ENCODE data around the gene KCNMB4.
"Not testable (repeated sequence)": the region's sequence is repeated elsewhere in the genome, so short reads cannot be mapped to it uniquely, and the experiment has no call there.

KCNMB4 gene

DNA sequence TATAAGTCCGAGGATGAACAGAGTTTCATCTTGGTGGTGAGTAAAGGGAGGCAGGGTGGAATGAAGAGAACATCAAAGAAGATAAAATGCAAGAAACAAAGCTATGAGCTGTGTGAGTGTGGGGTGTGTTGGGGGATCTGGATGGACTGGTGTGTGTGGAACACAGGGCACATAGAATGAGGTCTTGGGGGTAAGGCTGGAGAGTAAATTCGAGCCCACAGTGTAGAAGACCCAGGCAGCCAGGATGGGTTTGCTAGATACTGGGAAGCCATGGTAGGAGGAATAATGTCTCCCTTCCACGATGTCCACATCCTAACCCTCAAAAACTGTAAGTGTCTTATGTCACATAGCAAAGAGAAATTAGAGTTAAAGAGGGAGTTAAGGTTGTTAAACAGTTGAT is 6.8 kb downstream of the KCNMB4 start:
- no peak for DNase-seq (ENCODE audit: low read depth in 2 of 2)

DNA sequence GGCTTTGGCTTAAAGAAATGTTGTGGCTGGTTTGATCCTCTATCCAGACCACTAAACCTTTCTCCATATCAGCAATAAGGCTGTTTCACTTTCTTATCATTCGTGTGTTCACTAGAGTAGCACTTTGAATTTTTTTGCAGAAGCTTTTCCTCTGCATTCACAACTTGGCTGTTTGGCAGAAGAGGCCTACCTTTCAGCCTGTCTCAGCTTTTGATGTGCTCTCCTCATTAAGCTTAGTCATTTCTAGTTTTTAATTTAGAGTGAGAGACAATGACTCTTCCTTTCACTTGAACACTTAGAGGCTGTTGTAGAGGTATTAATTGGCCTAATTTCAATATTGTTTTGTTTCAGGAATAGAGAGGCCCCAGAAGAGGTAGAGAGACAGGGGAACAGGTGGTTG is 13.8 kb downstream of the KCNMB4 start:
- no peak for DNase-seq (ENCODE audit: low read depth in 2 of 2)

DNA sequence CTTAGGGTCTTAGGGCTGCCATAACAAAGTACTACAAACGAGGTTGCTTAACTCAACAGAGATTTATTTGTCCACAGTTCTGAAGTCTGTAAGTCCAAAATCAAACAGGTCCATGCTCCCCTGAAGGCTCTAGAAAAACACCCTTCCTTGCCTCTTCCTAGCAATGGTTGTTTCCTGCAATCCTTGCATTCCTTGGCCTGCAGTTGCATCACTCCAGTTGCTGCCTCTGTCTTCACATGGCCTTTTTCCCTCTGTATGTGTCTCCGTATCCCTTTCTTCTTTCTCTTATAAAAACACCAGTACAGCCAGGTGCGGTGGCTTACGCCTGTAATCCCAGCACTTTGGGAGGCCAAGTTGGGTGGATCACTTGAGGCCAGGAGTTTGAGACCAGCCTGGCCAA is 17.4 kb downstream of the KCNMB4 start:
- no peak for DNase-seq (ENCODE audit: low read depth in 2 of 2)

DNA sequence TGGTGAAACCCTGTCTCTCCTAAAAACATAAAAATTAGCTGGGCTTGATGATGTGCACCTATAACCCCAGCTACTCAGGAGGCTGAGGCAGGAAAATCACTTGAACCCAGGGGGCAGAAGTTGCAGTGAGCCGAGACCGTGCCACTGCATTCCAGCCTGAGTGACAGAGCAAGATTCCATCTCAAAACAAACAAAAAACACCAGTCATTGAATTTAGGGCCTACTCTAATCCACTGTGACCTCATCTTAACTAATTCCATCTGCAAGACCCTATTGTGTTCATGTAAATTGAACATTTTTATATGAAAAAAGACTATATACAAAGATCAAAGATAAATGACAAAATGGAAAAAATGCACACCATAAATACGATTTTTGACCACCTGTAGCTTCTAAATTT is 17.8 kb downstream of the KCNMB4 start:
- DNase-seq (ENCODE audit: low read depth in 2 of 2): no peak

DNA sequence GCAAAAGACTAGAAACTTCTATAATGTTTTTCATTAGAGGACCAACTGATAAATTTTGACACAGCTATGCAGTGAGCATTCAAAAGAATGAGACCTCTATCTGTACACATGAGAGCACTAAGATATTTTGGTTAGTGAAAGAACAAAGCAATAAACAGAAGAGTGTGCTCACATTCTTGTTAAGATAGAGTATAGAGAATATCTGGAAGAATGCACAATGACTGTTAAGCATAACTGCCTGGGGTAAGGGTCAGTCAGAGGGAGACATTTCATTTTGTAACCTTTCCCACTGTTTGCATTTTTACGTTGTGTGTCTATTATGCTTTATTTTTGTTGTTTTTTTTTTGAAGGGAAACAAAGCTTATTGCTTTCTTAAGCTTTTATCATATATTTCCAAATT is 20.7 kb downstream of the KCNMB4 start:
- DNase-seq (ENCODE audit: low read depth in 2 of 2): no peak

DNA sequence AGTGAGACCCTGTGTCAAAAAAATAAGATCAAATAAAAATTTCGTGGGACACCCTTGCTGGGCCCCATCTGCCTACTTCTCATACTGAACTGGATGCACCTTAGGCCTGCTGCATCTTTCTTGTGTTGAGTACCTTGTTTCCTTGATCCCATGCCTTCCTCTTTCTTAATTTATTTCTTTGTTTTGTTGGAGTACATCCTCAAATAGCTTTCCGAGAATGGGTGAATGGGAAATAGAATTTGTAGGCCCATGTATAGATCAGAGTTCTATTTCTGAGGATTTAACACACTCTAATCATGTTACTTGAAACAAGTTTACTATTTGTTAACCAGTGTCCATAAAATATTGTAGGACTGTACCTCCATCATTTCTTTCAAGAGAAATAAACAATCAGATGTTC is 23.6 kb downstream of the KCNMB4 start:
- no peak for DNase-seq (ENCODE audit: low read depth in 2 of 2)

DNA sequence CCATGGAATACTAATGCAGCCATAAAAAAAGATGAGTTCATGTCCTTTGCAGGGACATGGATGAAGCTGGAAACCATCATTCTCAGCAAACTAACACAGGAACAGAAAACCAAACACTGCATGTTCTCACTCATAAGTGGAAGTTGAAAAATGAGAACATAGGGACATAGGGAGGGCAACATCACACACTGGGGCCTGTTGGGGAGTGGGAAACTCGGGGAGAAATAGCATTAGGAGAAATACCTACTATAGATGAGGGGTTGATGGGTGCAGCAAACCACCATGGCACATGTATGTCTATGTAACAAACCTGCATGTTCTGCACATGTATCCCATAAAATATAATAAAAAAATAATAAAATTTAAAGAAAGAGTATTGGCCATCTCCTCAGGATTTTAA is 26.5 kb downstream of the KCNMB4 start:
- DNase-seq (ENCODE audit: low read depth in 2 of 2): not testable (repeated sequence)

DNA sequence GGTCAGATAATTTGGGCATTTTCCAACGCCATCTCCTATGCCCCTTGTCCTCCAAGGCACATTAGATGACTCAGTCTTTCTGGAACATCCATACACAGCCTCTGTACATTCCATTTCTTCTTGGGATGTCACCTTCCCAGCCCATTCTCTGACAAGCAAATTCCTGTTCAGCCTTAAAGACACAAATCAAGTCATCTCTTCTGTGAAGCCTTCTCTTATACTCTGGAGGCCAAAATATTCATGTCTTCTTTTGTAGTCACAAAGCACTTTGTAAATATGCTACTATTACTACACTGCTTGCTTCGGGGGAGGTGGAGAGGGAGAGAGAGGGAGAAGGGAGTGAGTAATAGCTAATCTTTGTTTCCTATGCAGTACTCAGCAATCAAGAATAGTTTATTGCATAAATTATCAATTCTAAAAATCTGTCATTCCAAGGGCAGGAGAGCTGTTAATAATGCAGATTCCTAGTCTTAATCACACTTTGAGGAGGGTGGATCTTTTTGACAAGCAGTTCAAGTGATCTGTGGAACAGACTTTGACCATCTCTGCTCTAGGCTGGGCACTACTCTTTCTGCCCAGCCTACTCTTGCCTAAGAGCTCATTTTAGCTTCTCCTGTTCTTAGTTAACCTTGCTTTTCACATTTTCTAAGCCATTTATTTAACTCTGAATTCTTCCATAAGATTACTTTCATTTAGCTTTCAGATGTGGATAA is 27.9 kb downstream of the KCNMB4 start:
- DNase-seq (ENCODE audit: low read depth in 2 of 2): no peak

DNA sequence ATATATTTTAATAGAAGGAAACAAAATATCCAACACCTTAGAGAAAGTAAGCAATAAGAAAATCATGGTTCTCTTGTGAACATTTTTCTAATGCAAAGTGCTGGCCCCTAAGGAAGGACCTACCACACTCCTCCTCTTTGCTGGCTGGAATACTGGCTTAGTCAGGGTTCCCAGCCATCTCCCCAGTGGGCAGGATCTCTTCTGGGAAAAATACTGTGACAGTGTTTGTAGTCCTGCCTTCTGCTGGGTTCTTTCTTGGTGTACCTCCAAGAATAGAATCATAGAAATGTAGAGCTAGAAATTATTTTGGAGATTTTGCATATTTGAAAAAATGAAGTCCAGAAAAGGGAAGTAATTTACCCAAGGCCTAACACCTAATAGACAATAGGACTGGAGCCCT is 31.9 kb downstream of the KCNMB4 start:
- DNase-seq (ENCODE audit: low read depth in 2 of 2): no peak

DNA sequence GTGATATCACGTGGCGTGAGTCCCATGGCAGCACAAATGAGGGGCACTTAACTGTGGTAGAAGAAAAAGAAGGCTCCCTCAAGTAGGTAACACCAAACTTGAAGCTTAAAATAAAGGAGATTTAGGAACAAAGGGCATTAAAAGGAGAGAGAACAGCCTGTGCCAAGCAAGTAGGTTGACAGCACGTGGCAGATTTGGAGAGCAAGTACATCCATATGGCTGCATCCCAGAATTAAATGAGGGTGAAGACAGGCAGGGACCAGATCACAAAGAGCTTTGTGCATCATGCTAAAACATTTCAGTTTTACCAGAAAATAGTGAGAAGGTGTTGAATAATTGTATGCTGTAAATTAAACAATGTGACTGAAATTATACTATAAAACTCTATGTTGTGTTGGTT is 32.8 kb downstream of the KCNMB4 start:
- no peak for DNase-seq (ENCODE audit: low read depth in 2 of 2)

DNA sequence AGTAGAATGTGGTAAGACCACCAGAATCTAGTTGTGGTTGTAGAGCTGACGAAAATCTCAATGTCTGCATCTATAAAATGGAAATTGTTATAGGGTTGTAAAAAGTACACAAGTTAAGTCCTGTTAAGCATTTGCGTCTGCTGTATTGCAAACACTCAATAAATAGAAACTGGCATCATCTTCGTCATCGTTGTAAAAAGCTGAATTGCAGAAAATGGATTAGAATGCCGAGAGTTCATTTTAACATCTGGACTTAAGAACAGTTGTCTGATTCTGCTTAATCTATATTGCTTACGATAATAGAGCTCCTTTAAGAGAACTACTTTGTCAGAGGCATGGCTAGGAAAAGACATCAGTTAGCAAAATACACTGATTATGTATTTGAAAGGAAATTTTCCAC is 33.2 kb downstream of the KCNMB4 start:
- DNase-seq (ENCODE audit: low read depth in 2 of 2): no peak

DNA sequence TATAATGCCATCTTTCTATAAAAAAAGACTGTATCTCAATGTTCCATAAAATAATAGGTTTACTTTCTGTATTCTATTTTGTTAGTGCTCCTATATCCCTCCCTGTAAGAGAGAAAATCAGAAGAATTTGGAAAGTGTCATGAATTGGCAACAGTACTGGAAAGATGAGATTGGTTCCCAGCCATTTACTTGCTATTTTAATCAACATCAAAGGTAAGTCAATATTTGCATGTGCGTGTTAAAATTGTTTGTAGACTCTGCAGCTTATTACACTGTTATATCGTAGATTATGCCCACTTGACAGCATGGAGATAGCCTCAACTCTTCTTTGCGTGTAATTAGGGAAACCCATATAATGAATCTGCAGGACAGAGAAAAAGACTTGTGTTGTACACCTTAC is 34.0 kb downstream of the KCNMB4 start:
- DNase-seq (ENCODE audit: low read depth in 2 of 2): no peak

DNA sequence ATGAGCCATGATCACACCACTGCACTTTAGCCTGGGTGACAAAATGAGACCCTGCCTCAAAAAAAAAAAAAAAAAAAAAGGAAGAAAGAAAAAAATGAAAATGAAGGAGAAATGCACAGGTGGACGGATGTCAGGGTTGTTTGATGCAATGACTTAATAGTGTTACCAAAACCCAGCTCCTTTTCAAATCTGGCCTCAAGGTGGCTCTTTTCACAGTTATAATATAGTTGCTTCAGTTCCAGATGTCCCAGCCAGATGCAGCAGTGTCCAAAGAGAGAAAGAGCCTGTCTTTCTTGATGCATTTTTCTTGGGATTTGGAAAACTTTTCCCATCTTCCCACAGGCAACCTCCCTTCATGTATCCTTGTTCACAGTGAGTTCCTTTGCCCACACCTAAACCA is 36.5 kb downstream of the KCNMB4 start:
- no peak for DNase-seq (ENCODE audit: low read depth in 2 of 2)

DNA sequence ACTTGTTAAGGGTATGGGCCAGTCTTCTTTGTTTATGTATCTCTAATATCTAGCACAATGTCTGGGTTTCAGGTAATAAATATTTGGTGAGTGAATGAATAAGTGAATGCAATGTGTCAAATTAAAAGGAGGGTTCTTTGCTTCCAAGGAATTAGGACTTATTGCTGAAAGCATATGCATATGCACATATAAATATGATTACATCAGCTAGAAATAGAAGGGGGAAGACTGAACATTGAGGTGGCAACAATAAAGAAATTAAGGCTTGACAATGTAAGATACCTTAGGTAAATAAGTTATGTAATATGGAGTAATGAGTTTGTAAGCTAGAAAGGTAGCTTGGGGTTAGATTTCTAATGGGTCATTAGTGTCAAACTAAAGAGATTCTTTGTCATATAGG is 37.7 kb downstream of the KCNMB4 start:
- no peak for DNase-seq (ENCODE audit: low read depth in 2 of 2)

DNA sequence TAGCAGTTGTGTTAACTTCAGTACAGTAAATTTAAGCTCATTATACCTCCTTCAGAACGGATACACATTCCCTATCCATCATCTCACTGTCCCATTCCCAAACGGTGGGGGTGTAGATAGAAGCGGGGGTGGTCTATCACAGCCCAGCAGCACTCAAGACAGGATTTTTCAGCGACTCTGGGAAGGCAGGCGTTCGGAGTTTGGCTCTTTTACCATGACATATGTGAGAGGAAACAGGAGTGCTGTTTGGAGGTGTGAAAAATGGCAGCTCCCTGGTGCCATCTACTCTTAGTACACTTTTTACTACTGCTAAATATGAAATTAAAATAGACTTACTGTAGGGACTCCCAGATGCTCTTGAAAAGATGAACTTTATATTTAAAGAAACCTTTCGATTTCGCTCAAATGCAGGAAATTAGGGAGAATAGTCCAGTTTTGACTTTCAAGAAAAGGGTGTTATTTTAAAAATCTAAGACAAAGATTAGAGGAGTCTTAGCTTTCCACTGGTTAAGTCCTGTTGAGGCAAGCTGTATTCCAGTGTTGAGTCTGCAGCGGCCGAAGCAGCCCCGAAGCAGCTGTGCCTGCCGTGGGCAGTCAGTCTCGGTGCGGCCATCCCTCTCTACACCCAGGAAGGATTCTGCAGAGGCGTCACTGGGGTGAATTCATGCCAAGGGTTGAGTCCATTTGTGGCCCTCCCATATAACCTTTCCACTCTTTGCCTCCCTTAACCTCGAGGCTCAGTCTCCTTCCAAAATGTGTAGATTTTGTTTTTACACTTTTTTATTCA is 42.1 kb downstream of the KCNMB4 start:
- no peak for DNase-seq (ENCODE audit: low read depth in 2 of 2)

DNA sequence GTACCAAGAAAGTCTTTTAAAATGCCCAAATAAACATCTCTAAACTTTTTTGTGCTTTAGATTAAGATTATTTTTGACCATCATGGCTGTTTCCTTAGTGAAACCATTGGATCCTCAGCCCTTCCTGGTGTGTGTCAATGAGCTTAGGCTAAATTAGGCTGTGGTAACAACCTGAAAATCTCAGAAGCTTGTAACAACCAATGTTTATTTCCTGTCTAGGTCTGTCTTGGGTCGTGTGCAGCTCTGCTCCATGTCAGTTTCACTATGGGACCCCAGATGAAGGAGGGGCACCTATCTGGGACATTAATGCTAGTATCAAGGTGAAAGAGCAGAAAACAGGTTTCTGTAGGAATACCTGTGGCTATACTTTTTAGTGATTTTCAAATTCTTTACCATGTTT is 49.9 kb downstream of the KCNMB4 start:
- no peak for DNase-seq (ENCODE audit: low read depth in 2 of 2)

DNA sequence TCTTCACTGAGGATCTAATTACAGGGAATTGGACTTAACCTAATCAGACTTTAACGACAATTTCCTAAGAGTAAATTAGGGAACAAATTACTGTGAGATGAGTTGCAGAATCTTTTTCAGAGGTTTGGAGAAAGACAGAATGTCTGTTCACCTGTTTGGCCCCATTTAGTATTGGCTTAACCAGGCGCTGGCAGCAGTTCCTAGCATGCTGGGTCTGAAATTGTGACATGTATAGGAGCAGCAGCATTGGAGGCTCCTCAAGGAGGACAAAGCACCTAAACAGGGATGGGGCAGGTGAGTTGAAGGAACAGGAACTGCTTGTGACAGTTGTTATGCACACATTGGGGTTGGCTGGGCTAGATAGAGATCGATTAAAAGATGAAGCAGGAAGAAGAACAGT is 51.0 kb downstream of the KCNMB4 start:
- no peak for DNase-seq (ENCODE audit: low read depth in 2 of 2)

DNA sequence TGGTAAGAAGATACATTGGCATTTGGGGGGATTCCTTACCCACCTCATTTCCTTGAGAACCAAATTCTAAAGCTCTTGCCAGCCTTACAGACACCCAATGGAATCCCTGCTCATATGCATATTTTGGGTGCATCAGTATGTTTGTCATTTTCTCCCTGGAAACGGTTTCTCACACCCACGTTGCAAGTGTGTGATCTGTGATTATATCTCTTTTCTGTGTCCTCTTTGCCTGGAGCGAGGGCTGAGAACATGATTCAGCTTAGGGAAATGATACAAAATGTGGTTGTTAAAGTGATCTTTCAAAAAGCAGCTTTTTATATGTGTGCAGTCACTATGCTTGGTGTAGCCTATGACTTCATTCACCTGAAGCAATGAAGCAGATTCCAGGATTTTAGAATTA is 52.0 kb downstream of the KCNMB4 start:
- no peak for DNase-seq (ENCODE audit: low read depth in 2 of 2)

DNA sequence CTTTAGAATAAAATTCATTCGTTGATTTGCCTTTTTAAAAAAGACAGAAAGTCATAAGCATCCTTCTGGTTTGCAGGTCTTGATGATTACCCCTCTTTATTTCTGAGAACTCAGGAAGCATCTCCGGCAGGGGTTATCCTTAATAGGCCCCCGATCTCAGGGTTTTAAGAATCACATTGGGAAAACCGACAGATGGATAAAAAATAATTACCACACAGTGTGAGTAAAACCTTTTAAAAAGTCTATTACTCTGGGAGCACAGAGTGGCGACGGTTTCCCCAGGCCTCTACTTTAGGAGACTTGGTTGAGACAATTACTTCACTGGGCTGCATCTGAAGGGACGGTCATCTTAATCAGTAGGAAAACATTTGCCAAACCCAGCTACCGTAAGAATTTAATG is 56.5 kb downstream of the KCNMB4 start:
- DNase-seq (ENCODE audit: low read depth in 2 of 2): no peak

DNA sequence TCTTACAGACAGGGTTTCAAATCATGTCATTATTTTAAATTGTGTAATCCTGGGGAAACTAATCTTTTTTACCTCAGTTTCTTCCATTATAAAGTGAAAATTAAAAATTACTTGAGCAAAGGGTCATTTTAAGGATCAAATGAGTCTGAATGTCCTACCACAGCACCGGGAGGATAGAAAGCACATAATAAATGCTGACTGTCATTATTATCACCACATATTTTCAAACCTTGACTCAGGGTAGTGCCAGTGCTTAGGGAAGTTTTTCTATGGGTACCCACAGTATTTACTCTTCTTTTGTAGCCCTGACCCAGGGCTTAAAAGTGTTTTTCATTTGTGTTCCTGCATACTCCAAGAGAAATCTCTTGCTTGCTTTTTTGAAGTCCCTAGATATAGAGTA is 60.5 kb downstream of the KCNMB4 start:
- DNase-seq (ENCODE audit: low read depth in 2 of 2): no peak

DNA sequence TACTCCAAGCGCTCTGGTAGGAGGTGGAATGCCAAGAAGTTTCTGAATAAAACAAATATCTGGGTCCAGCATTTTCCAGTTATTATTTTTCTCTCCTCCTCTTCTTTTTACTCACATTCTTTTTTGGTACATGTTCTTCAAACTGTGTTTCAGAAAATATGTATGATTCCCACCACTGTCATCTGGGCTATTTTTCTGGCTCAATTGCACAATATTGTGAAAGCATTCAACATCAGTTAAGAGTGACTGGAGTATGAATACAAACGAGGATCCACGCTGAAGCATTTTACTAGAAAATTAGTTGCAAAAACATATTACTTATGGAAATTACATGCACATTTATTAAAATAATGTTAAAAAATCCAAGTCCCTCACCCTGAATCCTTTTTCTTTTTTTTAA is 61.5 kb downstream of the KCNMB4 start:
- no peak for DNase-seq (ENCODE audit: low read depth in 2 of 2)

DNA sequence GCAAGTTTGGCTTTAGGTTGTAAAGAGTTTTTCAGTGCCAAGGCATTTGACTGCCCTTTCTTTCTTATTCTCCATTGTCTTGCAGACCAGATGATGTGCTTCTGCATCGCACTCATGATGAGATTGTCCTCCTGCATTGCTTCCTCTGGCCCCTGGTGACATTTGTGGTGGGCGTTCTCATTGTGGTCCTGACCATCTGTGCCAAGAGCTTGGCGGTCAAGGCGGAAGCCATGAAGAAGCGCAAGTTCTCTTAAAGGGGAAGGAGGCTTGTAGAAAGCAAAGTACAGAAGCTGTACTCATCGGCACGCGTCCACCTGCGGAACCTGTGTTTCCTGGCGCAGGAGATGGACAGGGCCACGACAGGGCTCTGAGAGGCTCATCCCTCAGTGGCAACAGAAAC is 64.3 kb downstream of the KCNMB4 start:
- no peak for DNase-seq (ENCODE audit: low read depth in 2 of 2)

DNA sequence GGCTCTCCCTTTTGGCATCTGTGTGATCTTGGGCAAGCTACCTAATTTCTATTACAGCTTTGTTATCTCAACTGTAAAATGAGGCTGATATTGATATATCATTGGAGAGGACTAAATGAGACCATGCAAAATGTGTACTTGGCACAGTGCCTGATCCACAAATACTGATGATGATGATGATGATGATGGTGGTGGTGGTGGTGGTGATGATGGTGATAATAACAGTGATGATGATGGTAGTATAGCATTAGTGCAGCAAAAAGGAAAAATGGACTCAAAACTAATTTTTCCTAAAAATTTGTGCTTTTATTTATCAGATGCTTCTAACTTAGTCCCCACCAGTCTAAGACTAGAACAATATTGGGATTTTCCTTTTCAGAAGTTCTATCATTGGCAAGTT is 70.7 kb downstream of the KCNMB4 start:
- no peak for DNase-seq (ENCODE audit: low read depth in 2 of 2)

Data from stimulated activated CD8-positive, alpha-beta memory T cell treated with anti-CD3 and anti-CD28 coated beads, Interleukin-2, amount 100 ng/mL, for 48 hours (primary cell).